Spinal cord (tissue), 10 donors: ENCODE results near the gene NEUROG1. TPM values are rescaled to one million over a fixed set of nuclear protein-coding genes. Genes with fewer than 3 reads are reported as not detected.
A peak's percentile ranks its signal among the peaks of the same experiment; 100 is the strongest.

Experiments used
- DNase-seq, 6 donors: peaks; one replicate each; pipeline versions ENCODE4 v3.0.0 to v3.0.0-alpha.2; 2013 to 2015; ENCODE audit warnings: low spot score in 6 of 6, low read depth in 4 of 6
- H3K27ac ChIP-seq: one replicate; pipeline ENCODE4 v1.5.1; 2013; ENCODE audit warnings: low read depth, low read length, control low read depth
- H3K27me3 ChIP-seq: one replicate; pipeline ENCODE4 v1.6.1; 2013; ENCODE audit warnings: low read length; ENCODE audit not compliant: control insufficient read depth, insufficient read depth
- H3K36me3 ChIP-seq: one replicate; pipeline ENCODE4 v1.6.1; 2013; ENCODE audit warnings: low read length; ENCODE audit not compliant: control insufficient read depth, insufficient read depth
- H3K4me1 ChIP-seq: one replicate; pipeline ENCODE4 v1.6.1; 2013; ENCODE audit warnings: low read length; ENCODE audit not compliant: control insufficient read depth, insufficient read depth
- H3K4me3 ChIP-seq: one replicate; pipeline ENCODE4 v1.5.1; 2013; ENCODE audit warnings: low read depth, low read length, control low read depth
- H3K9me3 ChIP-seq: one replicate; pipeline ENCODE4 v1.6.1; 2013; ENCODE audit warnings: low read length; ENCODE audit not compliant: control insufficient read depth, insufficient read depth
- WGBS: methylation state at CpG from one replicate; pipeline ENCODE4 v1.1.5; 2013; ENCODE audit warnings: missing lambda C conversion rate; ENCODE audit not compliant: insufficient coverage; 5-methylcytosine and 5-hydroxymethylcytosine counted together
- polyA plus RNA-seq, 2 donors: library from polyadenylated mRNA; unstranded; fragments of 120-200 nt; gene quantifications; one replicate each; pipeline ENCODE4 v1.2.1, GENCODE V29; 2013; ENCODE audit not compliant: insufficient read length in 2 of 2
- total RNA-seq, 2 donors: library from RNA; depleted of rRNA in 1 of 2; stranded (reverse); fragments of 120-200 nt in 1 of 2; fragments of >200 nt in 1 of 2; gene quantifications; one replicate each; pipeline versions ENCODE4 v1.2.3 to v1.2.4, GENCODE V29; 2013 to 2014
- donor health status: healthy.

Gene NEUROG1
- total and polyA plus RNA-seq, 4 donors: 0.39 TPM; not detected in 3

DNA sequence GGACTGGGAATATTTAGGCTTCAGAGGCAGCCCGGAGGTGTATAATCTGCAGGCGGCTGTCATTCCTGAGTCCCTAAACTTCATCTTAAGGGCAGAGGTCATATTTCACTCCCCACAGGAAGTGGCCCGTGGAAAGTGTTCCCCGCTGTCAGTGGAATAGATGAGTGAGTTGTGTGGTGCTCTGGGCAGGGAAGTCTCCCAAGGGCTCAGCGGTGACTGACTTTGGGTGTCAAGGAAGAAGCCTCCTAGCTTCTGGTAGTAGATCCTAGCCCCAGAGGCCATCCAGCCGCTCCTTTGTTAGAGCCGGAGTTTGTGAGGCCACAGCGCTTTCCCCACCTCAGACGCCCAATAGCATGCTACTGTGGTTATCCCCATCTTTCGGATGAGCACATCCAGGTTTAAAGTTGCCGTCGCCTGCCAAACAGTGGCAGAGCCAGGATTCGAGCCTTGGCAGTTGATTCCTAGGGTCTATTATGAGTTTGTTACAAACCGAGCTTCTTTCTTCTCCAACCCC is 44.7 kb downstream of the NEUROG1 start:
- H3K4me3 ChIP-seq: no peak overlapping the region
- H3K9me3 ChIP-seq: no peaks in the 10 kb centered on the region
- no peak overlapping the region for H3K27ac ChIP-seq
- H3K36me3 ChIP-seq: no peaks in the 10 kb centered on the region
- no peak for DNase-seq
- WGBS: 43% methylated on average over 5 of the region's 14 CpGs
- H3K4me1 ChIP-seq: peaks cover 42% of the 10 kb centered on the region
- peaks cover 70% of the 10 kb centered on the region for H3K27me3 ChIP-seq

DNA sequence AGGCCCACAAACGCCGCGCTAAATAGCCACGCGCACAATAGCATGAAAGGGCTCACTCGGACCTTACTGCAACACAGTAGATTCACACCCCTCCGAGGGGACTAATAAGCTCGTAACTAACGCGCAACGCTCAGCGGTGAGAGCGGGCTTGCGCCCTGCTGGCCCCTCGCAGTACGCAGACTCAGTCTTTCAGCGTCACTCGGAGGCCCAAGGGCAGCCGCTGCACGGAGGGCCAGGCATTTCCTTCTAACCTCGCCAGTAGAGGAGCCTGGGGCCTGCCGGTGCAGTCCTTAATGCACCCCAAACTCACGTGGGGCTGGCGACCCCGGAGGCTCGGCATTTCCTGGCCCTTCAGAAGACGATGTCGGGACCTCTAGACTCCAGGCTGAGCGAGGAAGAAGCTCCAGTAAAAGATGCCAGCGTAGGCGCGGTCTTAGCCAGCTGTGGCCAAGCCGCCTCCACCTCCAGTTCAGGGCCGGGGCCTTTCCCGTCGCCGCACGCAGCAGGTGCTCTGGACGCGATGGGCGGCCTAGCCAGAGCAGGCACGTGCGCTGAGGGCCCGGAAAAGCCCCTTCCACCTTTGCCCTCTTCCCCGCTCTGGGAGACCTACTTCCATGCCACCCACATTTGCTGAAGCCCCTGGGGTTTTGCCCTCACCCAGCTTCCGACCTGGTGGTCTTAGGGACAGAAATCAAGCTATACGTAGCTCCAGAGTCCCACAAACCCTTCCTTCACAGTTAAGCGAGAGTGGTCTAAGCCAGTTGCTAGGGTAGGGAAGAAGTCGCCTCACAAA is 45.3 kb downstream of the NEUROG1 start:
- Histone ChIP-seq H3K9me3 (no peaks in the 10 kb centered on the region), H3K27ac (no peak overlapping the region), H3K27me3 (peaks cover 72% of the 10 kb centered on the region), H3K4me3 (peak overlapping the region; percentile 16), H3K4me1 (peaks cover 42% of the 10 kb centered on the region), H3K36me3 (no peaks in the 10 kb centered on the region)
- 17% methylated on average over 46 of the region's 49 CpGs for WGBS
- DNase-seq: peak in 2 of 6 donors; percentile 48 to 65

DNA sequence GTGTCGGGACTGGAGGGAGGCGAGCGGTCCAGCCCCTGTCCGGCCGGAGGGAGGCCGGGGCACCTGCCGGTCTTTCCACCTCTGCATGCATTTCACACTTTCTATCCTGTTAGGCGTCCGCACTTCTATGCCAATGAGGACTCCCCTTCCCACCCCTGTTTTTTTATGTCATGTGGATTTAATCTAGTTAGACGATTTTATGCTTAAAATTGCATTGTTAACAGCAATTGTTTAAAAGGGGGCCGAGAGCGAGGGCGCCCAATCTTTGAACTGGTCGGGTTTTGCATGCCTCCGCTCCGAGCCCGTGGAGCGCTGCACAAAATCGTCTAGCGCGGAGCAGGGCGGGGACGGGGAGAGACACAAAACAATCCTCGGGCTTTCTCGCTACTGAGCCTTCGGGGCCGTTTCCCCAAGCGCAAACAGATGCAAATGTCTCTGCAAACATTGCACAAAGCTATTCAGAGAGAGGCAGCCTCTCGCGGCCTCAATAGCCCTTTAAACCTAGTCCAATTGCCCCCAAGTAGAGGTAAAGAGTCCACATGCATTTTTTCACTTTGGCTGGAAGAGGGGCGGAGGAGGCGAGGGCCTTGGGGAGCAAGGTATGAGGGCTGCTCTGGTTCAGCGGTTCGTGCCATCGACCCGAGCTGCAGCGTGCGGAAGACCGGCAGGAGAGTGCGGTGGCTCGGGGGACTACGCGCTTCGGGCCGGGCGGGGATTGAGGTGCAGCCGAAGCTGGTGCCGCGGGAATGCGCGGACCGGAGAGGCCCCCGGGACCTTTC is 46.1 kb downstream of the NEUROG1 start:
- DNase-seq: peak in 2 of 6 donors; percentile 66 to 76
- 4% methylated on average over 46 of the region's 53 CpGs for WGBS
- Histone ChIP-seq H3K4me1 (peaks cover 45% of the 10 kb centered on the region), H3K9me3 (no peaks in the 10 kb centered on the region), H3K36me3 (no peaks in the 10 kb centered on the region), H3K27ac (peak overlapping the region; percentile 25), H3K4me3 (peak overlapping the region; percentile 41), H3K27me3 (peaks cover 74% of the 10 kb centered on the region)

GRCh38 chr5:135488727-135489465 is 46.9 kb downstream of the NEUROG1 start:
- no peaks in the 10 kb centered on the region for H3K36me3 ChIP-seq
- H3K4me3 ChIP-seq: peak overlapping the region; percentile 41
- H3K4me1 ChIP-seq: peaks cover 48% of the 10 kb centered on the region
- peak in 5 of 6 donors; percentile 55 to 93 (median 77) for DNase-seq
- peaks cover 72% of the 10 kb centered on the region for H3K27me3 ChIP-seq
- 1% methylated on average over 38 of the region's 44 CpGs for WGBS
- no peaks in the 10 kb centered on the region for H3K9me3 ChIP-seq
- peak overlapping the region; percentile 49 for H3K27ac ChIP-seq

DNA sequence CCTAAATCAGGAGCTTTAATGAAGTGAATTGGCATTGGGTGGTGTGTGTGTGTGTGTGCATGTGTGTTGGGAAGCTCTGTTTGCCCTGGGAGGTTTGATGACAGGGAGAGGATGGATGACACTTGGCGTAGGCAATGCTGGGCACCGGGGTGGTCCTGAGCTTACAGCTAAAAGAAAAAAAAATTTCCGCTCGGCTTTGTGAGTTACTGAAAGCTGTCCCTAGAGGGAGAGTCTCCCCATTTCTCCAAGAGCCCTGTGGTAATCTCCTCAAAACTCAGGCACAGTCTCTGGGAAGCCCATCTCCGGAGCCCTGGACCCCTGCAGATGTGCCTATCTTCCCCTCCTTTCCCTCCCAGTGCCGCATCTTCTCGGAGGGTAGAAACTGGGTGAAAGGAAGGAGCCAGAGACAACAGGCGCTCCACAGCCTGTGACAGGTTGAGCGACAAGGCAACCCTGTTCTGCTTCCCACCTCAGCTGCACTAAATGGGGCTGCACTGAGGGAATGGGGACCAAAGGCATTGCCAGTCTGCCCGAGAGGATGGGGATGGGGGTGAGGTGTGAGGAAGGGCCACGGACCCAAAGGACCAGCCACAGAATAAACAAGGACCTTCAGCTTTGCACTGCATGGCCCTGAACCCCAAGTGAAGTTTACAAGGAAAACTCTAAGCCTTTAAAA is 47.8 kb downstream of the NEUROG1 start:
- DNase-seq: peak in 2 of 6 donors; percentile 46 to 51
- H3K36me3 ChIP-seq: no peaks in the 10 kb centered on the region
- peaks cover 50% of the 10 kb centered on the region for H3K4me1 ChIP-seq
- peak overlapping the region; percentile 10 for H3K27ac ChIP-seq
- WGBS: 6% methylated on average over 5 of the region's 11 CpGs
- H3K9me3 ChIP-seq: no peaks in the 10 kb centered on the region
- H3K4me3 ChIP-seq: no peak overlapping the region
- H3K27me3 ChIP-seq: peaks cover 71% of the 10 kb centered on the region

DNA sequence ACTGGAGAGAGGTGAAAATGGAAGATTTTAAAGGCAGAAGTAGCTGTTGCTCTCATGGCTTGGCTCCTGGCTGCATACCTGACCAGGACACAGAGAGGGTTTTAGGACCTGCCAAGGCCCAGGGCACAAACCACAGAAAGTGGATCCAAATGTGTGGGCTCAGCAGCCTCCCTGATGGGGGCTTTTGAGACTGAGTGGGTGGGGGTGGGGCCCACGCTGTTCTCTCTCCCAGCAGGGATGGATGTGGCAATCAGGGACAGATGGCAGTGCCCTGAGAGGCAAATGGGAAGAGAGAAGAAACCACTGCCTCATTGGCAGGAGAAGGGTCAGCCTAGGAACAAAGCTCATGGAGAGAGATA is 48.7 kb downstream of the NEUROG1 start:
- Histone ChIP-seq H3K9me3 (no peaks in the 10 kb centered on the region), H3K27ac (no peak overlapping the region), H3K36me3 (no peaks in the 10 kb centered on the region), H3K4me1 (peaks cover 57% of the 10 kb centered on the region), H3K27me3 (peaks cover 70% of the 10 kb centered on the region), H3K4me3 (no peak overlapping the region)
- no peak for DNase-seq
- 25% methylated on average over 1 of the region's 1 CpG for WGBS

GRCh38 chr5:135486131-135487036 is 49.4 kb downstream of the NEUROG1 start:
- H3K9me3 ChIP-seq: no peaks in the 10 kb centered on the region
- H3K4me1 ChIP-seq: peaks cover 53% of the 10 kb centered on the region
- H3K36me3 ChIP-seq: no peaks in the 10 kb centered on the region
- H3K27me3 ChIP-seq: peaks cover 65% of the 10 kb centered on the region
- WGBS: 84% methylated on average over 12 of the region's 13 CpGs
- H3K4me3 ChIP-seq: no peak overlapping the region
- H3K27ac ChIP-seq: no peak overlapping the region
- DNase-seq: no peak

DNA sequence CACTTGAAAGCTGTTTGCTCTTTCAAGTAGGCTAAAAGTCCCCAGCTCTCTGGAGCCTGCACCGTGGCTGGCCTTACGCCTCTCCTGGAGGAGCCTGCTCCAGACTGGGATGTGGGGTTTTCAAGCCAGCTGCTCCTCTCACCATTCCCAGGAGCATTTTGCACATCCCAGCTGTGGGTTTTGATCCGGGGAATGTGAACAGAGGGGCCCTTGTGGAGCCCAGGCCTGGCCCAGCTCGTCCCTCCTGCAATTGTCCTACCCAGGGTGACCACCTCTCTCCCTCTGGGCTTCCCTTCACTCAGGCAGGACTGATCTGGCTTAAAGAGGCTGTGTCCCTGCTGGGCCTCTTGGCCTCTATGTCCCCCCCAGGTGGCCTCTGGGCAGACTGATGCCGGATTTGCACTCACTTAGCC is 51.1 kb downstream of the NEUROG1 start:
- Histone ChIP-seq H3K4me3 (no peak overlapping the region), H3K27me3 (peaks cover 58% of the 10 kb centered on the region), H3K36me3 (no peaks in the 10 kb centered on the region), H3K4me1 (peaks cover 41% of the 10 kb centered on the region), H3K27ac (no peak overlapping the region), H3K9me3 (no peaks in the 10 kb centered on the region)
- no peak for DNase-seq
- WGBS: 54% methylated on average over 3 of the region's 5 CpGs
